NCI-H345 treated with DMSO at 0.1 percent for 48 hours (cell line): ENCODE data around the gene GPD1.
"Not testable (repeated sequence)": the region's sequence is repeated elsewhere in the genome, so short reads cannot be mapped to it uniquely, and the experiment has no call there.

Experiments used
- DNase-seq: peaks from one replicate; lab custom pipeline; 2025; ENCODE audit not compliant: unreplicated experiment; lab: John Stamatoyannopoulos, UW

Gene GPD1

DNA sequence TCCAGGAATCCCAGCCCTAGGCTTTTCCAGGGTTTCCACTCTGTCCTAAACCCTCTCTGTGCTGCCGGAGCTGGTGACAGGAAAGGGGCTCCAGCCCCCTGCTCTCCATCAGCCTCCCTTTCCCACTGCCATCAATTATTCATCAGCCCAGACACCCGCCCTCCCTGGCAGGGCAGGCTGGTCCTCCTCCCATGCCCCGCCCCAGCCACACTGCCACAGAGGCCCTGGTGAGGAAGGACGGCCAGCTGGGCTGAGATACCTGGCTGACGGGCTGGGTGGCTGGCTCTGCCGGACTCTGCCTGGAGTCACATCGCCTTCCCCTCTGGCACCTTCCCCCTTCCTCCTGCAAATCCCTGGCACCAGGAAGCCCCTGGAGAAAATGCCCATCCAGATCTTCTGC is 30.6 kb upstream of the GPD1 start:
- no peak for DNase-seq

DNA sequence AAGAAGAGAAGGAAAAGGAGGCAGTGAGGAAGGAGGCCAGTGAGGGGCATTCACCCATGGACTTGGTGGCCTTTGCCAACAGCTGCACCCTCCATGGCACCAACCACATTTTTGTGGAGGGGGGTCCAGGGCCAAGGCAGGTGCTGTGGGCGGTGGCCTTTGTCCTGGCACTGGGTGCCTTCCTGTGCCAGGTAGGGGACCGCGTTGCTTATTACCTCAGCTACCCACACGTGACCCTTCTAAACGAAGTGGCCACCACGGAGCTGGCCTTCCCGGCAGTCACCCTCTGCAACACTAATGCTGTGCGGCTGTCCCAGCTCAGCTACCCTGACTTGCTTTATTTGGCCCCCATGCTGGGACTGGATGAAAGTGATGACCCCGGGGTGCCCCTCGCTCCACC is 30.1 kb upstream of the GPD1 start:
- no peak for DNase-seq

DNA sequence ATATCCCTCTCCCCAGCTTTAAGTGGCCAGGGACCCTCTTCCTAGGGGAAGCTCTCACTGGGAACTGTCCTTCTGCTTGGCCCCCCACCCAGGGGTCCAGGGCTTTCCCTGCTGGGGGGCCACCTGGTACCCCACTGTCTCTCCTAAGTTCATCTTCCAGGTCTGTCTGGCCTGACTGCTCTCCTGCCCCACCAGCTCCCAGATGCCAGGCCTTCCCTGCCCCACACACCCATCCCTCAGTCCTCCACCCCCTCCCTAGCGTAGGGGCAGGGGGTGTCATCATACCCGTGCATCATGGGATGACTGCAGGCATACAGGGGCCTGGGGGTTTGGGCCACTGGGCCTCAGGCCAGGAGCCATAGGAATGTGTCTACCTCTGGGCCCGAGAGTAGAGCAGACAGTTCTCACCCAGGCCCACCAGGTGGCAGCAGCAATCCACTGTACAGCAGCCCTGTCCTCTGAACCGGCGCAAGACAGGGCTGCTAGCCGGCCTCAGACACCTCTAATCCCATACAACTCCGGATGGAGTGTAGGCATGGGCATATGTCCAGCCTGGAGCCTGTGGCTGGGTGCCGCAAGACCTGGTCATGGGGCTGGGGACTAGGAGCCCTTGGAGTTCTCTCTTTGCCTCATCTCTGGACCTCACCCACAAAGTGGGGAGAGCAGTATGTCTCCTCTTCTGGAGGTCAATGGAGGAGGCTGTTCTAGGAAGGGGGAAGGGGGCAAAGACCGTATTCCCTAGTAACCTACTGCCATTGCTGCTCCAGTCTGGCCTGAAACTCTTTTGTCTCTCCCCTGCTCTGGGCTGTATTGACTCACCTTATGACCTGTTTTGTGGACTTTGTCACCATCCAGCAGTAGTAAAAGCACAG is 28.6 kb upstream of the GPD1 start:
- no peak for DNase-seq

DNA sequence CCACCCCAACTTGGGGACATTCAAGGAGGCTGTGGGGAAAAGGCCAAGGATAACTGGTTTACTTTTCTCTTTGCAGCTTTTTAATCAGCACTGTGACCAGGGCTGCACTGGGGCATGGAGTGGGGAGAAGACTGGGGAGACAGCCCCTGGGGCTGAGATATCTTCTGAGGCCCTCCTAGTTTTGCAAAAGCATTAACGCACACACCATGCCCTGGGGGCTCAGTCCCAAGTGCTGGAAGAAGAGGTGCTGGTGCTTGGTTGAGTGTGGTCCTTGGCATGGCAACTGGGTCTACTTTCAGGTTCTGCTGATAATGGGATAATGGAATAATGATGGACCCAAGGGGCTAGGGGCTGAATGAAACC is 28.0 kb upstream of the GPD1 start:
- no peak for DNase-seq

DNA sequence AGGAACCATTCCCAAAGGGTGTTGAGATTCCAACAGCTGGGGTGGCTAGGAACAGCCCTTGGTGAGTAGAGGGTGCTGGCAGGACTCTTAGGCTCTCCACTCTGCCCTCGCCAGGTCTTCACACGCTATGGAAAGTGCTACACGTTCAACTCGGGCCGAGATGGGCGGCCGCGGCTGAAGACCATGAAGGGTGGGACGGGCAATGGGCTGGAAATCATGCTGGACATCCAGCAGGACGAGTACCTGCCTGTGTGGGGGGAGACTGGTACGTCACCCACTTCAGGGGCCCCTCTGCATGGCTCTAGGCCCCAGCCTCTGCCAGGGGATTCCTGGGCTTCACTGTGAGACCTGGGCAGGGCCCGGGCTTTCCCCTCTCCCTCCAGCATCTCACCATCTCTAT is 26.7 kb upstream of the GPD1 start:
- DNase-seq: no peak

DNA sequence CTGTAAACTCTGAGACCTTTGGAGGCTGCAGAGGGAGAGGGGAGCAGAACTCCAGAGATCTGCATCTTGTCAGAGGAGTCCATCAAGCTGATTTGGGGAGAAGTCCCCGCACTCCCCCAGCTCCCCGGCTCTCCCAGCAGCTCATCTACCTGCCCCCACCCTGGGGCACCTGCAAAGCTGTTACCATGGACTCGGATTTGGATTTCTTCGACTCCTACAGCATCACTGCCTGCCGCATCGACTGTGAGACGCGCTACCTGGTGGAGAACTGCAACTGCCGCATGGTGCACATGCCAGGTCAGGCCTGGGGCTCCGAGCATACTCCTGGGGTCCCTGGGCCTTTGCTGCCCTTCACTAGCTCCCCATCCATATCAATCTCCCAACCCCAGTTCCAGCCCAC is 25.5 kb upstream of the GPD1 start:
- no peak for DNase-seq

DNA sequence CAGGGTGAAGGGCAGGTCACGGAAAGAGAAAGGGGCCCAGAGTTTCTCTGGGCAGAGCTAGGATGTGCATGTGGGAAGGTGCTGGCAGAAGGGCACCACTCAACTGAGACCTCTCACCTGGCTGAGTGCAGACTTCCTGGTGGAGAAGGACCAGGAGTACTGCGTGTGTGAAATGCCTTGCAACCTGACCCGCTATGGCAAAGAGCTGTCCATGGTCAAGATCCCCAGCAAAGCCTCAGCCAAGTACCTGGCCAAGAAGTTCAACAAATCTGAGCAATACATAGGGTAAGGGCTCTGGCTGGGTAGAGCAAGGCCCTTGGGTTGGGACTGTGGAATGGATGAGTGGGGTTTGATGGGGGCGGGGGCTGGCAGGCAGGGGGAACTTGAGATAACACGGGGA is 24.0 kb upstream of the GPD1 start:
- DNase-seq: no peak

DNA sequence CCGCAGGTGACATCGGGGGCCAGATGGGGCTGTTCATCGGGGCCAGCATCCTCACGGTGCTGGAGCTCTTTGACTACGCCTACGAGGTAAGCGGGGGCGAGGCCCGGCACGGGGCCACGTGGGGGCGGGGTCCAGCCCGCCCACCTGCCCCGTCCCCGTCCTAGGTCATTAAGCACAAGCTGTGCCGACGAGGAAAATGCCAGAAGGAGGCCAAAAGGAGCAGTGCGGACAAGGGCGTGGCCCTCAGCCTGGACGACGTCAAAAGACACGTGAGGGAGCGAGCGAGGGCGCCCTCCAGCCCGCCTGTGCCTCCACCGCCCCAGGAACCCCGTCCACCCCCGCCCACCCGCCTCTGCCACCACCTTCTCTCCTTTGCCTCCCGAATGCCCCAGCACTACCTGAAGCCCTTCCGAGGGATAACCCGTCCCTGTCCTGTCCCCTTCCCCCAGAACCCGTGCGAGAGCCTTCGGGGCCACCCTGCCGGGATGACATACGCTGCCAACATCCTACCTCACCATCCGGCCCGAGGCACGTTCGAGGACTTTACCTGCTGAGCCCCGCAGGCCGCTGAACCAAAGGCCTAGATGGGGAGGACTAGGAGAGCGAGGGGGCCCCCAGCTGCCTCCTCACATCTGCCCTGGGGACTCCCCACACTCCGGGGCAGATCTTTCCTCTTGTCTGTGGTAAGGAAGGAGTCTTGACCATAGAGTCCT is 22.6 kb upstream of the GPD1 start:
- no peak for DNase-seq

DNA sequence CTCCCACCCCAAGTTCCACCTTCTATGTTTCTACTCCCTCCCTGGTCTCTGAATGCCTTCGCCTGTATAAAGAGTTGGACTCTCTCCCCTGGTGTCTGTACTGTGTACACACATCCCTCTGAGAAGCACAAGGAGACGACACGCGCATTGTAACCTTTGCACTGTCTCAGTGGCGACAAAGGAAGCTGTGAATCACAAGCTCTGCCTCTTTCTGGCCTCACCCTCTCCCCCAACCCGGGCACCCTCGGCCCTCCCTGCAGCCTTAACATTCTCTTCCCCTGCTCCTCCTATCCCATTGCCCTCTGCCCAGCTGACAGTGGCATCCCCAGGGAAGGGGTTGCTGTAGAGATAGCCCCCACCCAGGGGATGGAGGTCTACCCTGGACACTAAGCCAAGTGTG is 21.2 kb upstream of the GPD1 start:
- no peak for DNase-seq

DNA sequence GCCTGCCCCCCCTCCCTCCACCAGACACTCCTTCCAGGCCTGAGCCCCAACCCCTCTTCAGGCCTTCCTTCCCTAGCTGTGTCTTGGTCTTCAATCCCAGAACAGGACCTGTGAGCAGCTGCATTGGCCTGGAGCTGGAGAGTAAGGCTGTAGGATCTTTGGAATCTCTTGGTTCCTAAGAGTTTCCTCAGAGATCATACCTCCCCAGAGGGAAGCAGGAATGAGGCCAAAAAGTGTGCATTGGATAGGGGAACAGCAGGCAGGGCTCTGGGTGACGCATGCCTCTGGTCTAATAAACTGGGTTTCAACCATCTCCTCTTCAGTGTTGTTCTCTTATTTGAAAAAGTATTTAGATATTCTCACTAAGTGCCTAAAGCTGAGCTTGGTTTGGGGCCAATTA is 20.5 kb upstream of the GPD1 start:
- DNase-seq: no peak

DNA sequence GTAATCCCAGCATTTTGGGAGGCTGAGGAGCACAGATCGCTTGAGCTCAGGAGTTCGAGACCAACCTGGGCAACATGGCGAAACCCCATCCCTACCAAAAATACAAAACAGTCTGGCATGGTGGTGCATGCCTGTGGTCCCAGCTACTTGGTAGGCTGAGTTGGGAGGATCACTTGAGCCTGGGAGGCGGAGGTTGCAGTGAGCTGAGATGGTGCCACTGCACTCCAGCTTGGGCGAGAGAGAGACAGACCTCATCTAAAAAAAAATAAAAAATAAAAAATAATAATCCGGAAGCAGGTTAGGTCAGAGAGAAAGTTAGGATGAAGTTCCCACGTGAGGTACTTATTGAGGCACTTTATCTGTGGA is 19.4 kb upstream of the GPD1 start:
- not testable (repeated sequence) for DNase-seq

DNA sequence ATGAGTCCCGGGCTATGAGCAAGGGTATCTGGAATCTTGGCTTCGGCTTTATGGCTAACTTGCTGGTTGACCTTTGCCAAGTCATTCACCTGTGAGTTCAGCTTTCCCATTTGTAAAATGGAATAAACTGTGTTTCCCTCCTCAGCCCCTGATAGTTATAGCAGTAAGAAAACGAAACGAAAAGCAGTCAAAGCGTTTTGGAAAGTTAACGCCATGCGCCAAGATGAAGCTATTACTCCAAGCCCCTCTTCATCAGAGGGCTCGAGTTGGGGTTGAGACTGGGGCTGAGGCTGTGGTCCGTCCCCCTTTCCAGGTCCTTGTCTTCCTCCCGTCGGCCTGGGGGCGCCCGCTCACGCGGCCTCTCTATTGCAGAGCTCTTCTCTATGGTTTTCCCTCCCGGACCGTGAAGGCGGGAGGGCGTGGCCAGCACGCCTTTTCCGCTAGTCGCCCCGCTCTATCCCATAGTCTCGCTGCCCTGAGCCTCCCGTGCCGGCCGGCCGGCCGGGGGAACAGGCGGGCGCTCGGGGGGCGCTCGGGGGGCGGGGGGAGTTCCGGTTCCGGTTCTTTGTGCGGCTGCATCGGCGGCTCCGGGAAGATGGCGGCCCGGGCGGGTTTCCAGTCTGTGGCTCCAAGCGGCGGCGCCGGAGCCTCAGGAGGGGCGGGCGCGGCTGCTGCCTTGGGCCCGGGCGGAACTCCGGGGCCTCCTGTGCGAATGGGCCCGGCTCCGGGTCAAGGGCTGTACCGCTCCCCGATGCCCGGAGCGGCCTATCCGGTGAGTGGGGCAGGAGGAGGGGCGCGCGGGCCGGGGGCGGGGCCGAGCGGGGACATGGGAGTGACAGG is 18.8 kb upstream of the GPD1 start, which contains the start of gene SMARCD1:
Gene SMARCD1, plus strand, starts transcription at position 568 of the 840 bp plus-strand sequence. Its CDS starts 28 bp downstream, at position 596.
- DNase-seq: peak; percentile 19

DNA sequence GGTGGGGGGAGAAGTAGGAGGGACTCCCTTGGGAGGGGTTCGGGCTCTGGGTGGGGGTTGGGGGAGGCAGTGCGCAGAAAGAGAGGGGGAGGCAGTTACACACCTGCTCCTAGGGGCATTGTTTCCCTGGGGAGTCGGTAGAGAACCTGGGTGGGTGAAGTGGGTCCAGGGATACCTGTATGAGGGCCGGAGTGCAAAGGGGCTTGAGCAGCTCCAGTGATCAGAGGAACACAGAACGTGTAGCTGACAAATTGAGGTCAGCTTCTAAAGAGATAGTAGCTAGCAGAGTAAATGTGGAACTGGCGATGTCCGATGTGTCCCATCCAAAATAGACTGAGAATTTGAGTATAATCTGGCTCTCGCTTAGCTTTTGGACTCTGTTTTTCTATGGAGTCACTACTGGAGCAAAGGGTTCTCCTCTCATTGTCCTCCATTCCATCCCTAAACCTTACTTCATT is 18.2 kb upstream of the GPD1 start:
- no peak for DNase-seq

DNA sequence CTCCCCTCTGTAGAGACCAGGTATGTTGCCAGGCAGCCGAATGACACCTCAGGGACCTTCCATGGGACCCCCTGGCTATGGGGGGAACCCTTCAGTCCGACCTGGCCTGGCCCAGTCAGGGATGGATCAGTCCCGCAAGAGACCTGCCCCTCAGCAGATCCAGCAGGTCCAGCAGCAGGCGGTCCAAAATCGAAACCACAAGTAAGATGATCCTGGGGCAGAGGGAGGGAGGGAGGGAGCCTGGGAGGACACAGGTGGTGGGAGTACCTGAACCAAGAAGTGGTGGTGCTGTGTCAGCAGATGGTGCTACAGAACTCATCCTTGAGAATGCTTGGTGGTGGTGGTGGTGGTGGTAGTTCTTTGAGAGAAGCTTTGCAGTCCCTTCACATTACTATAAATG is 17.7 kb upstream of the GPD1 start:
- no peak for DNase-seq

DNA sequence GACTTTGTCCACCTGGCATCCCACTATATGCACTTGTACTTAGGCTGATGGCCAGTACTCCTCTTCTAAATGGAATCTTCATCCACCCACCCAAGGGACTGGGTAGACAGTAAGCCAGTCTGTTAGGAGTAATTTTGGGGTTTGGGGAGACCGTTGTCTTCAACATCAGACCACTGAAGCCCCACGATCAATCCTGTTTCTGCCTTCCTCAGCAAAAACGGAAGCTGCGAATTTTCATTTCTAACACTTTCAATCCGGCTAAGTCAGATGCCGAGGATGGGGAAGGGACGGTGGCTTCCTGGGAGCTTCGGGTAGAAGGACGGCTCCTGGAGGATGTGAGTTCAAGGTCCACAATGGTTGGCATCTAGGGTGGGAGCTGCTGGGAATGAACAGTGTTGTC is 16.7 kb upstream of the GPD1 start:
- no peak for DNase-seq

DNA sequence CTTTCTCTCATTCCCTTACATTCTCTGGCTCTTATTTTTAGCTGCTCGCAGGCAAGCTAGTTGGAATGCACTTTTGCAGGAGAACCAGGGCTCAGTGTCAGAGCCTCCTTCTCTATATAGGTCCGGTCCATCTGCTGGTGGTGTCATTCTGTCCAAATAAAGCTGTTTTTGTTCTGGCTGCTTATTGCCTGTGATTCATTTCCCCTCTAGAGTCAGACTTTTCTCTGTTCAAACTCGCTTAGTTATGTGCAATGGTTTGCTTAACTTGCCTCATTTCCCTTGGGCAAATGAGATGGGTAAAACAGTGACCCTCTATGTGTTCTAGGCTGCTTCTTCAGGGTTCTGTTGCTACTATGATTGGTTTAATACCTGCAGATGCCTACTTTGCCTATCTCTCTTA is 15.8 kb upstream of the GPD1 start:
- no peak for DNase-seq

DNA sequence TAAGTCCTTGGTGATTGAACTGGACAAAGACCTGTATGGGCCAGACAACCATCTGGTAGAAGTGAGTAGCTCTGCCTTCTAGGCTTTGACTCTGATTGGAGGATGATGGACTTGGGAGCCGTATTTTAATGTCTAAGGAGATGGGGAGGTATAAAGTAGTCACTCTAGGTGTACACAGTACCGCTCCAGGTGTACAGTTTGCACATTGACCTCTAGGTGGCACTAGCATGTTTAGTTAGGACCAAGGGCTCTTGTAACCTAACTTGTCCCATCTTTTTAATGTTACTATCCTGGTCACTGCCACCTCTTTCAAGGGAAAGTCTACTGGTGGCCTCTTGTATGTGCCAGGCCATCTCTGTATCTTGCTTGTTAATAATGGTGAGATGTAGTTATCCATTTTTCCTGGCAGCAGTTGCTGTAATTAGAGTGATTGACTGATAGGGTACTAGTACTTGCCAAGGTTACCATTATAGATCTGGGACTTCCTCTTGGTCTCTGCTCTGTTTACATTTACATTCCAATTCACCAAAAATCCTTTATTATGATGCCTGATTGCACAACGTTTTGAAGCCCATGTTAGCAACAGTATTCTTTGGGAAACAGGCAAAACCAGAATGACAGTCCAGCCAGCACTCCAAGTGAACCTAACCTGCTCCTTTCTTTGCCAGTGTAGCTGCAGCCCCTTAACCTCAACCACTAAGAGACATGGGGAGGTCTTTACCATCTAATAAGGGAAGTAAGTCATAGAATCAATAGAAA is 15.1 kb upstream of the GPD1 start:
- no peak for DNase-seq

DNA sequence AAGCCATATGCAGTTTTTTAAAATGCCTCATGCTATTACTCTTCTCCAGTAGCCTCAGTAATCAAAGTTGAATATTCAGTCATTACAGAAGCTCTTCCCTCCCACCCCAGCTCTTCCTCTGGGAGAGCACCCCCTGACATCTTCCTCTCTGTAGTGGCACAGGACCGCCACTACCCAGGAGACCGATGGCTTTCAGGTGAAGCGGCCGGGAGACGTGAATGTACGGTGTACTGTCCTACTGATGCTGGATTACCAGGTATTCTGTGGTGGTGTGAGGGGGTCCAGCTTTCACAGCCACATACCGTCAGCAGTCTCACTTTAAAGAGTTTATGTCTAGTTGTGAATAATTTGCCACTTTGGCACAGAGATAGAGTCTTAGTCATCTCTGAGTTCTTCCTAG is 14.1 kb upstream of the GPD1 start:
- DNase-seq: no peak

DNA sequence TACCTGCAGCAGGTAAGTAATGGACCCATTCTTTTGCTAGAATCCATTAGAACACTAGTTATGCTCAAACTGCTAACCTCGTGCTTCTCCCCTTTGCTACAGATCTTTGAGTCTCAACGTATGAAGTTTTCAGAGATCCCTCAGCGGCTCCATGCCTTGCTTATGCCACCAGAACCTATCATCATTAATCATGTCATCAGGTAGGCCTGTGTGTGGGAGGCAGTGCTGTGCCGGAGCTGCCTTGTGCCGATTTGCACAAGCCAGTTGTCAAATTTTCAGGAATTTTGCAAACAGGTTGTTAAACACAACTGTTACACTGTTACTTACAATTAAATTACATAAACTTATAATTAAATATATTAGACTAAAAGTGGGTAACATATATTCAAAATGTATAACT is 13.4 kb upstream of the GPD1 start:
- no peak for DNase-seq

DNA sequence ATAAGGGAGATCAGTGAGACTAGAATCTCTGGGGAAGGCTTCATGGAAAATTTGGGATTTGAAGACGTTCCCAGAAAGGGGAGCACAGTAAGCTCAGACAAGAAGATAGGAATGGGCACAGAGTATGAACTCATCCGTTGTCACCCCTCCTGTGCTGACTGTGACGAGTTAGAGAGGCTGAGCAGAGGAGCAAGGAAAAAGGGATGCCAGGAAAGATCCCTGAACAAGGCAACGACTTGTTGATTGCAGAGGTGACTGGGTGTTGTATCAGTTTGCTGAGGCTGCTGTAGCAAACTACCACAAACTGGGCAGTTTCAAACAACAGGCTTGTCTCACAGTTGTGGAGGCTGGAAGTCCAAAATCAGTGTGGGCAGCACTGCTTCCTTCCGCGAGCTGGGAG is 5.9 kb upstream of the GPD1 start:
- DNase-seq: no peak
